HUES48 (cell line): ENCODE data around the gene C12orf76.

Experiments
- H3K27ac ChIP-seq: one replicate; pipeline ENCODE4 v1.7.0; 2013; ENCODE audit warnings: low read depth, low read length, inconsistent platforms
- H3K27me3 ChIP-seq: 2 replicates; pipeline ENCODE4 v1.6.1; 2013; ENCODE audit warnings: mild to moderate bottlenecking, low read length; ENCODE audit not compliant: control insufficient read depth, insufficient read depth
- H3K36me3 ChIP-seq: 2 replicates; pipeline ENCODE4 v1.6.1; 2013; ENCODE audit warnings: low read length; ENCODE audit not compliant: control insufficient read depth, insufficient read depth
- H3K4me1 ChIP-seq: 2 replicates; pipeline ENCODE4 v1.6.1; 2013; ENCODE audit warnings: mild to moderate bottlenecking, low read length; ENCODE audit not compliant: control insufficient read depth, insufficient read depth
- H3K4me3 ChIP-seq: 2 replicates; pipeline ENCODE4 v1.5.1; 2013; ENCODE audit warnings: mild to moderate bottlenecking, low read depth, low read length
- H3K9ac ChIP-seq: 2 replicates; pipeline ENCODE4 v1.6.1; 2013; ENCODE audit warnings: mild to moderate bottlenecking, low read depth, low read length, moderate library complexity
- H3K9me3 ChIP-seq: 2 replicates; pipeline ENCODE4 v1.6.1; 2013; ENCODE audit warnings: low read length; ENCODE audit not compliant: control insufficient read depth, insufficient read depth

Gene C12orf76

DNA sequence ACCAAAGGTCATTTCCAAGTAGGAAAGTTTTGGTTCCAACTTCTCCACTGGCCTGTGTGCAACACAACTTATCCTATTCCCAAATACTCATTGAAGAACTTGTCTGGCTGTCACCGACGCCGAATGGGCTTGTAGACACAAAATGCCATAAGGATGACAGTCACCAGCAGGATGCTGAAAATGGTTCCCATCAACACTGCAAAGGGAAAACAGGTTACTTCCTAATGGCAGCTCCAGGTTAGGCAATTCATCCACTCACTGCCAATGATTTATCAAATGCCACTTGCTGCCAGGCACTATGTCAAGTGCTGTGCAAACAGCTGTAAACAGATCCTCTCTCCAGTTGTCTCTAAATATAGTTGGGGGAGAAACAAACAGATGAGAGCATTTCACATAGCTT is 6.1 kb downstream of the C12orf76 start:
- Histone ChIP-seq H3K9ac (no peak overlapping the region), H3K4me3 (no peak overlapping the region), H3K4me1 (peaks cover 20% of the 10 kb centered on the region), H3K36me3 (peaks cover 20% of the 10 kb centered on the region), H3K27ac (no peak overlapping the region), H3K9me3 (no peaks in the 10 kb centered on the region), H3K27me3 (no peaks in the 10 kb centered on the region)

DNA sequence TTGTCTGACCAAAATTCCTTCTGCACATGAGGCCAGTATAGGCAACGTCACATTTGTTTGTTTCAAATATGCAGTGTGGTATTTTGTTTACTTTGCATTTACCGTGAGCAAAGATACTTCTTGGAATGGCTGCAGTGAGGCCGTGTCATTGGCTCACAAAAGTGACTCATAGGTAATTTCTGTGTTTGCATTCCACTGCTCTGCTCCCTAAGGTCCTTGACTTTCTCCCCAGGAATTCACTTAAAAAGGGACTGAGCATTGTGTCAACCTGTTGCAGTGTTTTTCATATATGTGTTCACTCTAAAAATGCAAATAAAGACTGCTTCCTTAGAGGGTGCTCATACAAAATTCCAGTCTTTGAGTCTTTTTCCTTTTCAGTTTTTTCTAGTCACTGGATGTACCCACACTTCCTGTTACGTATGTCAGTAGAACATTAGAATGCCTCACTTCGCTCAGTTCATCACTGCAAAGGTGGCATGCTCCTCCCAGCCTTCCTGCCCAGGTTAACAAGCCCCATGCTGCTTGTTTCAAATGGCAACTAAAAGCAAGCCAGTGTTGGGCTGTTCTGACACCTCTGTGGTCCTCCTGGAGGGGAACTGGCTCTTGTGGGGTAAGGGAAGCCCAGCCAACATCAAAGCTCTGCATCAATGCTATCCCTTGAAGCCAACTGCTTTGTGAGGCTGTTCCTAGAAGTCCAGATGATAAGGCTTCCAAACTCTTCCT is 9.1 kb downstream of the C12orf76 start:
- no peaks in the 10 kb centered on the region for H3K9me3 ChIP-seq
- H3K27ac ChIP-seq: peak overlapping the region; percentile 90
- no peak overlapping the region for H3K4me3 ChIP-seq
- H3K4me1 ChIP-seq: peaks cover 20% of the 10 kb centered on the region
- H3K27me3 ChIP-seq: no peaks in the 10 kb centered on the region
- no peak overlapping the region for H3K9ac ChIP-seq
- peaks cover 26% of the 10 kb centered on the region for H3K36me3 ChIP-seq

GRCh38 chr12:110038741-110039084 is 9.6 kb downstream of the C12orf76 start:
- H3K9me3 ChIP-seq: no peaks in the 10 kb centered on the region
- H3K36me3 ChIP-seq: peaks cover 26% of the 10 kb centered on the region
- H3K27ac ChIP-seq: peak overlapping the region; percentile 90
- peaks cover 20% of the 10 kb centered on the region for H3K4me1 ChIP-seq
- no peak overlapping the region for H3K4me3 ChIP-seq
- no peak overlapping the region for H3K9ac ChIP-seq
- no peaks in the 10 kb centered on the region for H3K27me3 ChIP-seq

DNA sequence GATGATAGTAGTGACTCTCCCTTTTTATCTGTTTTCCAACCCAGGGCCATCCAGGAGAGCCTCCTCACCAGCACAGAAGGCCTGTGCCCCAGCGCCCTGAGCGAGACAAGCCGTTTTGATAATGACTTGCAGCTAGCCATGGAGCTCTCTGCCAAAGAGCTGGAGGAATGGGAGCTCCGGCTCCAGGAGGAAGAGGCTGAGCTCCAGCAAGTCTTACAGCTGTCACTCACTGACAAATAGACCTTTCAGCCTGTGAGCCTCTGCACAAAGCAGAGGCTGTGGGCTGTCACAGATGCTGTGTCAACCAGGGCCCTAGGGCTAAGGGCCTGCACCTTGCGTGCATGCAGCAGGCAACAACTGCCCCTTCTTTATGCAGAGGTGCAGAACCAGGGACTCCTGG is 11.0 kb downstream of the C12orf76 start:
- peaks cover 18% of the 10 kb centered on the region for H3K4me1 ChIP-seq
- no peak overlapping the region; the same call in 1 of the 2 replicates for H3K9ac ChIP-seq
- no peaks in the 10 kb centered on the region for H3K27me3 ChIP-seq
- peaks cover 23% of the 10 kb centered on the region for H3K36me3 ChIP-seq
- H3K9me3 ChIP-seq: no peaks in the 10 kb centered on the region
- no peak overlapping the region for H3K27ac ChIP-seq
- no peak overlapping the region for H3K4me3 ChIP-seq

GRCh38 chr12:110035534-110036104 is 12.7 kb downstream of the C12orf76 start:
- no peaks in the 10 kb centered on the region for H3K27me3 ChIP-seq
- H3K4me3 ChIP-seq: no peak overlapping the region
- no peaks in the 10 kb centered on the region for H3K9me3 ChIP-seq
- H3K4me1 ChIP-seq: peaks cover 18% of the 10 kb centered on the region
- H3K9ac ChIP-seq: no peak overlapping the region
- no peak overlapping the region for H3K27ac ChIP-seq
- peaks cover 13% of the 10 kb centered on the region; the same call in 1 of the 2 replicates for H3K36me3 ChIP-seq

- peaks cover 8% of the 10 kb centered on the region for H3K4me1 ChIP-seq
- peaks cover 9% of the 10 kb centered on the region; the same call in 1 of the 2 replicates for H3K36me3 ChIP-seq
- no peak overlapping the region for H3K4me3 ChIP-seq
- no peak overlapping the region for H3K27ac ChIP-seq
- H3K9me3 ChIP-seq: no peaks in the 10 kb centered on the region
- no peak overlapping the region for H3K9ac ChIP-seq
- no peaks in the 10 kb centered on the region for H3K27me3 ChIP-seq
Measured at GRCh38 chr12:110033888-110034287, 14.4 kb downstream of the C12orf76 start.

- 0 out of 2 replicates have a peak, but pooled peaks cover under 1% of the 10 kb centered on the region for H3K4me1 ChIP-seq
- H3K4me3 ChIP-seq: no peak overlapping the region
- H3K36me3 ChIP-seq: peaks cover 11% of the 10 kb centered on the region
- H3K27me3 ChIP-seq: no peaks in the 10 kb centered on the region
- no peaks in the 10 kb centered on the region for H3K9me3 ChIP-seq
- no peak overlapping the region for H3K27ac ChIP-seq
- no peak overlapping the region for H3K9ac ChIP-seq
Measured at GRCh38 chr12:110029290-110029815, 19.0 kb downstream of the C12orf76 start.

- no peaks in the 10 kb centered on the region for H3K9me3 ChIP-seq
- H3K9ac ChIP-seq: no peak overlapping the region
- peaks cover 11% of the 10 kb centered on the region for H3K36me3 ChIP-seq
- H3K27ac ChIP-seq: no peak overlapping the region
- peaks cover 6% of the 10 kb centered on the region for H3K4me1 ChIP-seq
- no peak overlapping the region for H3K4me3 ChIP-seq
- no peaks in the 10 kb centered on the region for H3K27me3 ChIP-seq
Measured at GRCh38 chr12:110028323-110028722, 20.0 kb downstream of the C12orf76 start.

- H3K27me3 ChIP-seq: no peaks in the 10 kb centered on the region
- peaks cover 26% of the 10 kb centered on the region for H3K36me3 ChIP-seq
- H3K4me1 ChIP-seq: peaks cover 14% of the 10 kb centered on the region
- no peak overlapping the region for H3K4me3 ChIP-seq
- no peaks in the 10 kb centered on the region for H3K9me3 ChIP-seq
- H3K27ac ChIP-seq: no peak overlapping the region
- H3K9ac ChIP-seq: no peak overlapping the region
Measured at GRCh38 chr12:110024051-110024450, 24.3 kb downstream of the C12orf76 start.

DNA sequence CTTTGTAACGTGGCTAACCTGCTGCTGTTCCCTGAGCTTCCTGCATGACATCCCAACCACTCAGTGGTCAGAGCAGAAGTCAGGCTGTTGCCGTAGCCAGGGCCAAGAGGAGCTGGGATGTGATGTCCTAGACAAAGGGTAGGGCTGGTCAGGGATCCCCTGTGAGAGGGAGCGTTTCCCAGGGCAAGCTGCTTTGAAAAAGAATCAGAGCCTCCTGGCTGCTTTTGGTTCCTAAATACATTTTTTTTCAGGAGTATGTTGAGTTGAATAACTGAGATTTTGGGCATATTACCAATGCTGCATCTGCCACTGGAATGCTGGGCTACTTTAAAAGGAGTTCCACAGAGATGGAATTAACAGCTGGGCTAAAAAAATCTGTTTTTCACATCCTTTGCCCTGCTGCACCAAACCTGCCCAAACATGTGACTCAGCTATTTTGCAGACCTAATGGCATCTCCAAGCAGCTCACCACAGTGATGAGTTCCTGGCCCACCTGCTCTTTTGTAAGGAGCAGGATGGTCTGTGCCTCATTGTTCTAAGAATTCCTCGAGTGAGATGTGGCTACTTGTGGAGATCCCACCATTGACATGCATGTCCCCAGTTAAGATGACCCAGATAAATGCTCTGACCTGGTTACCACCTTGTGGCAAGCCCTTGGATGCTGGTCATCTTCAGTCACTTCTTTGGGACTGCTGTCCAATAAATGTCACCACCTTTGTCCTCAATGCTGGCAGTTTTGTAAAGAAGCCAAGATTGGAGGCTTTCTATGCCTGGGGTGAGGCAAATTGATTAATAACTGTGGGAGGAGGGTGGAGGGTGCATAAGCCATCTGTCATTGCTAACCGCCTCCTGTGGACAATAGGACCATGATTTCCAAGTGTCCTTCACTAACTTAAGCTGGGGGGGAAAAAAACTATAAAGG is 25.0 kb downstream of the C12orf76 start:
- Histone ChIP-seq H3K4me3 (no peak overlapping the region), H3K27ac (peak overlapping the region; percentile 1), H3K36me3 (peaks cover 33% of the 10 kb centered on the region), H3K27me3 (no peaks in the 10 kb centered on the region), H3K9ac (no peak overlapping the region), H3K9me3 (no peaks in the 10 kb centered on the region), H3K4me1 (peaks cover 14% of the 10 kb centered on the region)
